H1 (cell line): Measurements from ENCODE around the gene RHOV. TPM values are rescaled to one million over a fixed set of nuclear protein-coding genes. Genes with fewer than 3 reads are reported as not detected.

ENCODE experiments used
- CTCF ChIA-PET: fragments of 300-600 bp; sonication (Branson Sonifier 250); formaldehyde crosslinking; loops from one replicate; lab custom pipeline; 2021; ENCODE audit not compliant: partially characterized antibody; lab: Charles Lee
- POLR2A ChIA-PET: fragments of 300-600 bp; sonication (Branson Sonifier 250); formaldehyde crosslinking; loops from one replicate; lab custom pipeline; 2021; ENCODE audit warnings: inconsistent platforms; ENCODE audit not compliant: partially characterized antibody; lab: Charles Lee
- DNase-seq, 2 experiments: peaks; one replicate each; pipeline versions ENCODE4 v3.0.0 to v3.0.0-alpha.2; 2010 to 2022; ENCODE audit warnings: low spot score in 2 of 2, low read depth in 1 of 2, mixed read lengths in 1 of 2
- FAIRE-seq: peaks from 2 replicates; lab custom pipeline; 2011; peaks lifted over from hg19 to GRCh38; lab: Jason Lieb, UNC
- H2AFZ ChIP-seq: 2 replicates; pipeline ENCODE4 v1.8.1; 2012; ENCODE audit warnings: low read length, inconsistent platforms
- H2AK5ac ChIP-seq: 2 replicates; pipeline ENCODE4 v1.6.1; 2013; ENCODE audit warnings: low read depth, low read length
- H2BK120ac ChIP-seq: replicated peaks from 2 replicates; pipeline ENCODE3; 2013; ENCODE audit warnings: low read depth, low read length, inconsistent platforms
- H2BK12ac ChIP-seq: 2 replicates; pipeline ENCODE4 v1.6.1; 2013; ENCODE audit warnings: low read depth, low read length
- H2BK15ac ChIP-seq: 2 replicates; pipeline ENCODE4 v1.6.1; 2013; ENCODE audit warnings: low read length
- H2BK20ac ChIP-seq: 2 replicates; pipeline ENCODE4 v1.6.1; 2013; ENCODE audit warnings: low read length
- H2BK5ac ChIP-seq: 2 replicates; pipeline ENCODE4 v1.6.1; 2013; ENCODE audit warnings: low read depth, low read length
- H3K14ac ChIP-seq: 2 replicates; pipeline ENCODE4 v1.6.1; 2013; ENCODE audit warnings: inconsistent platforms; ENCODE audit not compliant: insufficient read length
- H3K18ac ChIP-seq: 2 replicates; pipeline ENCODE4 v1.6.1; 2013; ENCODE audit warnings: low read length; ENCODE audit errors: extremely low read depth
- H3K23ac ChIP-seq: 2 replicates; pipeline ENCODE4 v1.6.1; 2013; ENCODE audit warnings: inconsistent platforms; ENCODE audit not compliant: insufficient read length
- H3K23me2 ChIP-seq: 2 replicates; pipeline ENCODE4 v1.6.1; 2013; ENCODE audit warnings: low read depth, low read length
- H3K27ac ChIP-seq: 2 replicates; pipeline ENCODE4 v1.6.1; 2011; ENCODE audit warnings: low read depth, low read length, inconsistent platforms
- H3K27me3 ChIP-seq, 4 experiments: replicated peaks in 1 of 4; 1 replicate in 1 of 4; 2 replicates in 3 of 4; pipeline versions ENCODE4 v1.6.1 to v1.8.1; 2011 to 2013; ENCODE audit warnings: low read length in 3 of 4, mild to moderate bottlenecking in 3 of 4, inconsistent platforms in 2 of 4, mixed read lengths in 2 of 4, moderate library complexity in 1 of 4; ENCODE audit not compliant: control insufficient read depth in 3 of 4, insufficient read depth in 3 of 4; ENCODE audit errors: extremely low read depth in 1 of 4
- H3K36me3 ChIP-seq, 4 experiments: 2 replicates each; pipeline versions ENCODE4 v1.6.1 to v1.8.1; 2011 to 2013; ENCODE audit warnings: mild to moderate bottlenecking in 4 of 4, low read length in 3 of 4, moderate library complexity in 2 of 4, control low read depth in 1 of 4, inconsistent platforms in 1 of 4; ENCODE audit not compliant: insufficient read depth in 4 of 4, control insufficient read depth in 2 of 4
- H3K4ac ChIP-seq: replicated peaks from 2 replicates; pipeline ENCODE3; 2013; ENCODE audit warnings: low read length, low read depth, mixed read lengths, inconsistent platforms; ENCODE audit not compliant: insufficient read length
- H3K4me1 ChIP-seq, 4 experiments: replicated peaks in 1 of 4; 1 replicate in 1 of 4; 2 replicates in 3 of 4; pipeline versions ENCODE4 v1.6.1 to v1.8.1; 2011 to 2013; ENCODE audit warnings: low read length in 3 of 4, inconsistent platforms in 2 of 4, mixed read lengths in 1 of 4; ENCODE audit not compliant: insufficient read depth in 4 of 4, control insufficient read depth in 3 of 4
- H3K4me2 ChIP-seq, 2 experiments: 2 replicates each; pipeline versions ENCODE4 v1.6.1 to v1.8.1; 2011 to 2013; ENCODE audit warnings: low read depth in 2 of 2, low read length in 2 of 2, control low read depth in 1 of 2, inconsistent platforms in 1 of 2, mild to moderate bottlenecking in 1 of 2; ENCODE audit not compliant: insufficient read depth in 1 of 2
- H3K4me3 ChIP-seq, 4 experiments: fragments of 200-600, 300-600 bp in 1 of 4; sonication (generic), shearing (Covaris generic), sonication (Bioruptor Twin) in 1 of 4; 2 replicates each; pipeline versions ENCODE4 v1.5.1 to v1.8.1; 2011 to 2016; ENCODE audit warnings: low read length in 4 of 4, low read depth in 3 of 4, control low read depth in 2 of 4, inconsistent platforms in 2 of 4, mild to moderate bottlenecking in 2 of 4, mixed read lengths in 1 of 4, moderate library complexity in 1 of 4; ENCODE audit not compliant: insufficient read depth in 2 of 4; ENCODE audit errors: extremely low read depth in 1 of 4
- H3K56ac ChIP-seq: replicated peaks from 2 replicates; pipeline ENCODE3; 2013; ENCODE audit warnings: low read depth, mild to moderate bottlenecking, mixed read lengths, low read length, inconsistent platforms; ENCODE audit not compliant: insufficient read length
- H3K79me1 ChIP-seq: 2 replicates; pipeline ENCODE4 v1.6.1; 2013; ENCODE audit warnings: low read depth, low read length, control low read depth
- H3K79me2 ChIP-seq, 2 experiments: 2 replicates each; pipeline versions ENCODE4 v1.6.1 to v1.8.1; 2012 to 2013; ENCODE audit warnings: low read length in 2 of 2, mild to moderate bottlenecking in 2 of 2, inconsistent platforms in 1 of 2; ENCODE audit not compliant: insufficient read depth in 2 of 2, control insufficient read depth in 1 of 2
- H3K9ac ChIP-seq, 4 experiments: replicated peaks in 1 of 4; 1 replicate in 1 of 4; 2 replicates in 3 of 4; pipeline versions ENCODE4 v1.6.1 to v1.8.1; 2011 to 2013; ENCODE audit warnings: low read depth in 3 of 4, low read length in 3 of 4, control low read depth in 2 of 4, mild to moderate bottlenecking in 2 of 4, moderate library complexity in 2 of 4, inconsistent platforms in 1 of 4; ENCODE audit errors: extremely low read depth in 1 of 4
- H3K9me3 ChIP-seq, 2 experiments: 2 replicates each; pipeline versions ENCODE4 v1.6.1 to v1.8.1; 2012 to 2013; ENCODE audit warnings: mild to moderate bottlenecking in 2 of 2, moderate library complexity in 2 of 2, control low read depth in 1 of 2, inconsistent platforms in 1 of 2, low read depth in 1 of 2, low read length in 1 of 2, mixed read lengths in 1 of 2; ENCODE audit not compliant: insufficient read depth in 2 of 2
- H4K20me1 ChIP-seq, 2 experiments: replicated peaks in 1 of 2; 2 replicates each; pipeline versions ENCODE3 to v1.8.1; 2011 to 2013; ENCODE audit warnings: inconsistent platforms in 2 of 2, low read length in 2 of 2, mild to moderate bottlenecking in 1 of 2; ENCODE audit not compliant: insufficient read depth in 2 of 2, control insufficient read depth in 1 of 2
- H4K5ac ChIP-seq: 2 replicates; pipeline ENCODE4 v1.6.1; 2013; ENCODE audit warnings: low read length, low read depth, mixed read lengths, inconsistent platforms; ENCODE audit not compliant: insufficient read length
- H4K8ac ChIP-seq: 2 replicates; pipeline ENCODE4 v1.8.0; 2013; ENCODE audit warnings: mild to moderate bottlenecking, moderate library complexity, low read length, inconsistent platforms; ENCODE audit not compliant: insufficient read depth; ENCODE audit errors: extremely low read depth
- H4K91ac ChIP-seq: replicated peaks from 2 replicates; pipeline ENCODE3; 2013; ENCODE audit warnings: low read length, mixed read lengths, inconsistent platforms; ENCODE audit not compliant: insufficient read length
- ATF2 ChIP-seq: IDR thresholded peaks from 2 replicates; pipeline ENCODE4 v1.6.1; 2012; ENCODE audit warnings: low read length, inconsistent platforms
- BCL11A ChIP-seq, 2 experiments: IDR thresholded peaks; one replicate each; pipeline ENCODE4 v1.6.1; 2011; ENCODE audit warnings: low read depth in 2 of 2, low read length in 2 of 2, mild to moderate bottlenecking in 2 of 2
- JUND ChIP-seq: IDR thresholded peaks from 2 replicates; pipeline ENCODE4 v1.6.1; 2011; ENCODE audit warnings: mild to moderate bottlenecking, improper control_type of control experiment, low read length
- MAFK ChIP-seq: IDR thresholded peaks from 2 replicates; pipeline ENCODE4 v1.6.1; 2012; ENCODE audit warnings: low read depth, mild to moderate bottlenecking, improper control_type of control experiment, low read length
- NRF1 ChIP-seq: IDR thresholded peaks from 2 replicates; pipeline ENCODE4 v1.6.1; 2011; ENCODE audit warnings: mild to moderate bottlenecking, low read depth, low read length, improper control_type of control experiment
- SRF ChIP-seq: IDR thresholded peaks from 2 replicates; pipeline ENCODE4 v1.6.1; 2011; ENCODE audit warnings: mild to moderate bottlenecking, low read depth, low read length, moderate library complexity
- WGBS, 2 experiments: shearing (Covaris generic) in 1 of 2; methylation state at CpG; one replicate each; pipeline versions ENCODE4 v1.1.6 to v1.1.7; 2013 to 2015; ENCODE audit warnings: low lambda C conversion rate in 2 of 2, mixed read lengths in 2 of 2, inconsistent platforms in 1 of 2, low coverage in 1 of 2, missing lambda C conversion rate in 1 of 2; ENCODE audit not compliant: insufficient replicate concordance in 2 of 2, insufficient coverage in 1 of 2, insufficient read length in 1 of 2; ENCODE audit errors: extremely low coverage in 1 of 2, missing lambda C conversion rate in 1 of 2; 5-methylcytosine and 5-hydroxymethylcytosine counted together
- polyA plus RNA-seq, 7 experiments: library from polyadenylated mRNA; depleted of rRNA in 3 of 7; stranded (reverse) in 5 of 7; unstranded in 2 of 7; fragments of >200 nt in 5 of 7; fragments of 200-250 nt in 2 of 7; gene quantifications; 1 replicate in 5 of 7; 2 replicates in 1 of 7; 4 replicates in 1 of 7; pipeline versions ENCODE4 v1.2.1 to v1.2.3, GENCODE V29; 2011 to 2013; ENCODE audit warnings: missing spikeins in 2 of 7, mixed read lengths in 2 of 7
- total RNA-seq: library from RNA; stranded (reverse); fragmentation: NEBNext Ultra II Directional; extraction: Animal tissue kit (Norgen Biotek cat#: 25700); gene quantifications from 2 replicates; pipeline ENCODE4 v1.2.1, GENCODE V29; 2021
- TF ChIP-seq, protein P1 (sequence below), 3 experiments: IDR thresholded peaks; 1 replicate in 2 of 3; 2 replicates in 1 of 3; pipeline versions ENCODE4 v1.5.1 to v1.6.1; 2011; ENCODE audit warnings: low read length in 3 of 3, mild to moderate bottlenecking in 3 of 3, inconsistent platforms in 2 of 3, low read depth in 1 of 3, moderate library complexity in 1 of 3; ENCODE audit not compliant: insufficient read depth in 1 of 3; ENCODE audit errors: control extremely low read depth in 1 of 3

The RHOV gene
- total and polyA plus RNA-seq, 2 of the 8 experiments (the other 6 are each of a cell fraction or from before 2014, with no cell fraction given): 1.5 to 2.7 TPM

DNA sequence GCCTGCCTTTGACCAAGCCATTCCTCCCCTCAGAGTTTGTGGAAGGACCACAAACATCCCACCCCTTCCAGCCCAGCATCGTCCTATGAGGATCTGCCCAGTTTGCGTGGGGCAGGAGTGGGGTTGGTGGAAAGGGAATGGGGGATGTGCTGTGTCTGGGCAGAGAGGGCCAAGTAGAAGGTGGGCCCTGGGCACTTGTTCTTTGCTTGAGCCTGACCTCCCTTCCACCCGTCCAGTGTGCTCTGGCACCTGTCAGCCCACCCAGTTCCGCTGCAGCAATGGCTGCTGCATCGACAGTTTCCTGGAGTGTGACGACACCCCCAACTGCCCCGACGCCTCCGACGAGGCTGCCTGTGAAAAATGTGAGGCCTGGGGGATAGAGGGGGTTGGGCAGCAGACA lies 19.9 kb downstream of the RHOV start:
- Histone ChIP-seq H3K4me2 (no peak overlapping the region), H2BK20ac (no peak overlapping the region), H3K4me3 (no peak overlapping the region), H2AK5ac (no peak overlapping the region), H2BK12ac (no peak overlapping the region), H3K23me2 (no peaks in the 10 kb centered on the region), H3K23ac (no peak overlapping the region), H3K27ac (no peak overlapping the region), H4K5ac (no peak overlapping the region), H2AFZ (no peak overlapping the region), H3K9ac (no peak overlapping the region), H3K14ac (no peak overlapping the region), H3K18ac (no peak overlapping the region), H2BK120ac (no peak overlapping the region), H4K91ac (no peak overlapping the region), H2BK5ac (no peak overlapping the region), H2BK15ac (no peak overlapping the region), H3K4me1 (peaks cover 0 to 3% (median 0%) of the 10 kb centered on the region in 4 experiments; a peak in 1 of 7 replicates), H3K56ac (no peak overlapping the region), H3K27me3 (no peaks in the 10 kb centered on the region), H3K79me1 (peaks cover 3% of the 10 kb centered on the region; the same call in 1 of the 2 replicates), H3K4ac (no peak overlapping the region), H4K20me1 (peaks cover 5 to 6% of the 10 kb centered on the region in 2 experiments), H3K36me3 (peaks cover 18 to 52% (median 44%) of the 10 kb centered on the region in 4 experiments; a peak in 7 of 8 replicates), H3K9me3 (no peaks in the 10 kb centered on the region), H4K8ac (no peak overlapping the region), H3K79me2 (peaks cover 0 to 11% of the 10 kb centered on the region in 2 experiments; a peak in 2 of 4 replicates)
- ChIA-PET CTCF (interaction anchor here (1.2 to 8.6 kb wide), 3 partner anchors 10 to 43 kb away, joined by 3 to 208 read pairs (median 157); partner anchors contain the start of genes SPINT1 and VPS18), POLR2A (interaction anchor here (1.5 to 1.7 kb wide), 2 partner anchors 10 to 16 kb away, joined by 3 to 8 read pairs; partner anchors contain the start of gene SPINT1)
- 82% methylated on average over 10 of the region's 10 CpGs; no CpG with 5 or more reads in 1 of the 2 experiments for WGBS, 2 experiments
- TF ChIP-seq BCL11A (IDR thresholded peaks at IDR 0.05; ENCODE audit: low read depth in 2 of 2, low read length in 2 of 2) (no peak), NRF1 (no peak), JUND (no peak), SRF (no peak), ATF2 (no peak), MAFK (no peak)
- TF ChIP-seq, protein P1, sequence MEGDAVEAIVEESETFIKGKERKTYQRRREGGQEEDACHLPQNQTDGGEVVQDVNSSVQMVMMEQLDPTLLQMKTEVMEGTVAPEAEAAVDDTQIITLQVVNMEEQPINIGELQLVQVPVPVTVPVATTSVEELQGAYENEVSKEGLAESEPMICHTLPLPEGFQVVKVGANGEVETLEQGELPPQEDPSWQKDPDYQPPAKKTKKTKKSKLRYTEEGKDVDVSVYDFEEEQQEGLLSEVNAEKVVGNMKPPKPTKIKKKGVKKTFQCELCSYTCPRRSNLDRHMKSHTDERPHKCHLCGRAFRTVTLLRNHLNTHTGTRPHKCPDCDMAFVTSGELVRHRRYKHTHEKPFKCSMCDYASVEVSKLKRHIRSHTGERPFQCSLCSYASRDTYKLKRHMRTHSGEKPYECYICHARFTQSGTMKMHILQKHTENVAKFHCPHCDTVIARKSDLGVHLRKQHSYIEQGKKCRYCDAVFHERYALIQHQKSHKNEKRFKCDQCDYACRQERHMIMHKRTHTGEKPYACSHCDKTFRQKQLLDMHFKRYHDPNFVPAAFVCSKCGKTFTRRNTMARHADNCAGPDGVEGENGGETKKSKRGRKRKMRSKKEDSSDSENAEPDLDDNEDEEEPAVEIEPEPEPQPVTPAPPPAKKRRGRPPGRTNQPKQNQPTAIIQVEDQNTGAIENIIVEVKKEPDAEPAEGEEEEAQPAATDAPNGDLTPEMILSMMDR (IDR thresholded peaks at IDR 0.05; ENCODE audit: control extremely low read depth in 1 of 3, insufficient read depth in 1 of 3, low read depth in 1 of 3, low read length in 3 of 3): no peak
- DNase-seq: no peak
- no peak for FAIRE-seq
